Mucosa of descending colon (tissue), 3 donors: ENCODE measurements around the gene NEUROG1. TPM values are rescaled to one million over a fixed set of nuclear protein-coding genes. Genes with fewer than 3 reads are reported as not detected.

Experiments
- ATAC-seq: fragments of 200-7000 bp; cut with Tn5 transposase; one replicate; pipeline ENCODE4 v1.9.1; 2020; ENCODE audit warnings: mild to moderate bottlenecking, moderate library complexity
- DNase-seq, 3 donors: peaks; one replicate each; pipeline ENCODE4 v3.0.0-alpha.2; 2020
- H3K36me3 ChIP-seq: fragments of 200-600 bp; one replicate; pipeline ENCODE4 v1.8.0; 2021; ENCODE audit warnings: low read depth, mild to moderate bottlenecking
- H3K4me1 ChIP-seq: fragments of 200-600 bp; one replicate; pipeline ENCODE4 v1.8.0; 2021; ENCODE audit warnings: low read depth, mild to moderate bottlenecking
- H3K4me3 ChIP-seq: fragments of 200-600 bp; one replicate; pipeline ENCODE4 v1.8.0; 2021; ENCODE audit warnings: mild to moderate bottlenecking
- H3K9me3 ChIP-seq: fragments of 200-600 bp; one replicate; pipeline ENCODE4 v1.8.0; 2021; ENCODE audit warnings: mild to moderate bottlenecking
- CTCF ChIP-seq: fragments of 200-600 bp; IDR thresholded peaks from one replicate; pipeline ENCODE4 v1.8.0; 2022; ENCODE audit warnings: antibody characterized with exemption, mild to moderate bottlenecking
- intact Hi-C, 2 donors: fragments of 100-400 bp; cut with DNase I in 1 of 2; cut with micrococcal nuclease in 1 of 2; formaldehyde crosslinking; loops; one replicate each; pipeline versions ENCODE4 v1.11.0 to v1.11.1; 2022; cut with DNase I, micrococcal nuclease
- total RNA-seq, 3 donors: library from RNA; stranded (reverse); fragmentation: NEBNext Ultra II Directional in 2 of 3; extraction: Animal tissue kit (Norgen Biotek cat#: 25700) in 2 of 3; gene quantifications; one replicate each; pipeline versions ENCODE4 v1.2.1 to v1.2.4, GENCODE V29; 2021 to 2023
- donor health status: DM: no; HTN: no; CAD: no; lungs with moderate emphysema.
- donor health status: DM: no; HTN: no; CAD: no.
- donor health status: DM: no; HTN: yes; CAD: no.

Gene NEUROG1
- total RNA-seq, 3 donors from 2014 or later = not detected

GRCh38 chr5:135570453-135570764 lies 34.6 kb upstream of the NEUROG1 start:
- Histone ChIP-seq H3K9me3 (no peaks in the 10 kb centered on the region), H3K36me3 (no peaks in the 10 kb centered on the region), H3K4me1 (no peaks in the 10 kb centered on the region), H3K4me3 (no peak overlapping the region)
- no peak for TF ChIP-seq CTCF
- no peak for DNase-seq
- ATAC-seq = no peak
- intact Hi-C loops = no loop called here

GRCh38 chr5:135569755-135570452 lies 34.1 kb upstream of the NEUROG1 start:
- TF ChIP-seq CTCF = no peak
- Histone ChIP-seq H3K9me3 (no peaks in the 10 kb centered on the region), H3K36me3 (no peaks in the 10 kb centered on the region), H3K4me3 (no peak overlapping the region), H3K4me1 (no peaks in the 10 kb centered on the region)
- intact Hi-C loops = loop anchor here in 1 of 2 donors (10.0 kb wide), 1 partner anchor 155 kb away; no protein-coding TSS in a partner anchor
- ATAC-seq (peak; percentile 64), DNase-seq (peak in 2 of 3 donors; percentile 47 to 53)

- H3K36me3 ChIP-seq = no peaks in the 10 kb centered on the region
- no peak for TF ChIP-seq CTCF
- H3K4me1 ChIP-seq = no peaks in the 10 kb centered on the region
- DNase-seq (no peak), ATAC-seq (no peak)
- H3K4me3 ChIP-seq = no peak overlapping the region
- intact Hi-C loops = loop anchor here in 1 of 2 donors (10.0 kb wide), 1 partner anchor 156 kb away; no protein-coding TSS in a partner anchor
- no peaks in the 10 kb centered on the region for H3K9me3 ChIP-seq
These were observed 33.2 kb upstream of the NEUROG1 start for GRCh38 chr5:135568923-135569360.

- TF ChIP-seq CTCF = no peak
- ATAC-seq (no peak), DNase-seq (no peak)
- Histone ChIP-seq H3K36me3 (no peaks in the 10 kb centered on the region), H3K9me3 (no peaks in the 10 kb centered on the region), H3K4me1 (no peaks in the 10 kb centered on the region), H3K4me3 (no peak overlapping the region)
- intact Hi-C loops = loop anchor here in 1 of 2 donors (10.0 kb wide), 1 partner anchor 157 kb away; no protein-coding TSS in a partner anchor
These were observed 32.5 kb upstream of the NEUROG1 start for GRCh38 chr5:135568246-135568645.

GRCh38 chr5:135567661-135568060 lies 31.9 kb upstream of the NEUROG1 start:
- ATAC-seq (no peak), DNase-seq (no peak)
- H3K36me3 ChIP-seq = no peaks in the 10 kb centered on the region
- no peaks in the 10 kb centered on the region for H3K4me1 ChIP-seq
- TF ChIP-seq CTCF = no peak
- H3K4me3 ChIP-seq = no peak overlapping the region
- H3K9me3 ChIP-seq = no peaks in the 10 kb centered on the region
- intact Hi-C loops = loop anchor here in 1 of 2 donors (10.0 kb wide), 1 partner anchor 157 kb away; no protein-coding TSS in a partner anchor
